ENCODE results near the gene NTN1.

The NTN1 gene

GRCh38 chr17:9220398-9221146, 199.3 kb downstream of the NTN1 start:
- no peak for DNase-seq

GRCh38 chr17:9221147-9221921, 200.0 kb downstream of the NTN1 start:
- DNase-seq, result no peak

- no peak for DNase-seq
Observed at GRCh38 chr17:9221922-9222180, 200.5 kb downstream of the NTN1 start.

GRCh38 chr17:9223531-9223930, 202.2 kb downstream of the NTN1 start:
- no peak for DNase-seq

GRCh38 chr17:9224485-9224884, 203.2 kb downstream of the NTN1 start:
- DNase-seq, result no peak

- no peak for DNase-seq
Observed at GRCh38 chr17:9225305-9226101, 204.2 kb downstream of the NTN1 start.

GRCh38 chr17:9226130-9226793, 205.0 kb downstream of the NTN1 start:
- no peak for DNase-seq

GRCh38 chr17:9226794-9227135, 205.5 kb downstream of the NTN1 start:
- no peak for DNase-seq

GRCh38 chr17:9227819-9228407, 206.6 kb downstream of the NTN1 start:
- DNase-seq, result no peak

- no peak for DNase-seq
Observed at GRCh38 chr17:9228408-9229159, 207.3 kb downstream of the NTN1 start.

- no peak for DNase-seq
Observed at GRCh38 chr17:9229160-9229825, 208.0 kb downstream of the NTN1 start.

GRCh38 chr17:9229826-9230201, 208.5 kb downstream of the NTN1 start:
- no peak for DNase-seq

- DNase-seq, result no peak
Observed at GRCh38 chr17:9230346-9230745, 209.0 kb downstream of the NTN1 start.

GRCh38 chr17:9230861-9231260, 209.6 kb downstream of the NTN1 start:
- DNase-seq, result no peak

- DNase-seq, result no peak
Observed at GRCh38 chr17:9231449-9232154, 210.3 kb downstream of the NTN1 start.

GRCh38 chr17:9232155-9232475, 210.8 kb downstream of the NTN1 start:
- DNase-seq, result no peak

- DNase-seq, result no peak
Observed at GRCh38 chr17:9232591-9233270, 211.4 kb downstream of the NTN1 start.

GRCh38 chr17:9233271-9233599, 211.9 kb downstream of the NTN1 start:
- no peak for DNase-seq

- DNase-seq, result no peak
Observed at GRCh38 chr17:9233761-9234160, 212.5 kb downstream of the NTN1 start.

GRCh38 chr17:9234389-9234945, 213.2 kb downstream of the NTN1 start:
- no peak for DNase-seq
